Fibroblast of lung (primary cell): ENCODE data around the gene KIAA0232.

Experiments used
- CTCF ChIP-seq, 2 donors: IDR thresholded peaks in 1 of 2; conservative IDR thresholded peaks in 1 of 2; 1 replicate in 1 of 2; 2 replicates in 1 of 2; pipeline ENCODE4 v1.5.1; 2011 to 2012; ENCODE audit warnings: low read length in 2 of 2, control low read depth in 1 of 2, inconsistent platforms in 1 of 2, low read depth in 1 of 2, mild to moderate bottlenecking in 1 of 2
- EZH2 ChIP-seq: IDR thresholded peaks from 2 replicates; pipeline ENCODE4 v1.5.1; 2012; ENCODE audit warnings: low read length, control low read depth, mild to moderate bottlenecking; ENCODE audit errors: missing control alignments

- TF ChIP-seq EZH2, result no peak
- no peak for TF ChIP-seq CTCF (conservative IDR thresholded peaks at IDR 0.05 in 1 of 2, IDR thresholded peaks at IDR 0.05 in 1 of 2; ENCODE audit: low read depth in 1 of 2, low read length in 2 of 2)
Measured at GRCh38 chr4:6924361-6924779, 141.8 kb downstream of the KIAA0232 start.
